LNCAP (cell line): Measurements from ENCODE around the gene CDS1.

Source experiments
- TF ChIP-seq, protein P1 (sequence below): fragments of 450-650 bp; IDR thresholded peaks from 2 replicates; pipeline ENCODE4 v1.5.1; 2017; ENCODE audit warnings: mild to moderate bottlenecking

The CDS1 gene

DNA sequence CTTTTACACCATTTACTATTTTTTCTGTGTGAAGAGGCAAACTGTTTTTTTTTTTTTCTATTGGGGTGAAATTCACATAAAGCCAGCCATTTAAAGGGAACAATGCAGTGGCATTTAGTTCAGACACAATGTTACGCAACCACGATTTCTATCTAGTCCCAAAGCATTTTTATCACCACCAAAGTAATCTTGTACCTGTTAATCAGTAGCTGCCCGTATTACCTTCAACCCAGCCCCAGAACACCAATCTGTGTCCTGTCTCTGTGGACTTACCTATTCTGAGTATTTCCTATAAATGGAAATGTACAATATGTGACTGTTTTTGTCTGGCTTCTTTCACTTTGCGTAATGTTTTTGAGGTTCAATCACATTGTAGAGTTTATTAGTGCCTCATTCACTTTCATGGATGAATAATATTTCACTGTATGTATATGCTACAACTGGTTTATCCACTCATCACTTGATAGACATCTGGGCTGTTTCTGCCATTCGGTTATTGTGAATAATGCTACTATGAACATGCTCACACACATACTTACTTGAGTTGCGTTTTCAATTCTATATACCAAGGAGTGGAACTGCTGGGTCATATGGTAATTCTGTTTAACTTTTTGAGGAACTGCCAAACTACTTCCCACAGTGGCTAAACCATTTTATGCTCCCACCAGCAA is 116.2 kb downstream of the CDS1 start:
- TF ChIP-seq, protein P1, sequence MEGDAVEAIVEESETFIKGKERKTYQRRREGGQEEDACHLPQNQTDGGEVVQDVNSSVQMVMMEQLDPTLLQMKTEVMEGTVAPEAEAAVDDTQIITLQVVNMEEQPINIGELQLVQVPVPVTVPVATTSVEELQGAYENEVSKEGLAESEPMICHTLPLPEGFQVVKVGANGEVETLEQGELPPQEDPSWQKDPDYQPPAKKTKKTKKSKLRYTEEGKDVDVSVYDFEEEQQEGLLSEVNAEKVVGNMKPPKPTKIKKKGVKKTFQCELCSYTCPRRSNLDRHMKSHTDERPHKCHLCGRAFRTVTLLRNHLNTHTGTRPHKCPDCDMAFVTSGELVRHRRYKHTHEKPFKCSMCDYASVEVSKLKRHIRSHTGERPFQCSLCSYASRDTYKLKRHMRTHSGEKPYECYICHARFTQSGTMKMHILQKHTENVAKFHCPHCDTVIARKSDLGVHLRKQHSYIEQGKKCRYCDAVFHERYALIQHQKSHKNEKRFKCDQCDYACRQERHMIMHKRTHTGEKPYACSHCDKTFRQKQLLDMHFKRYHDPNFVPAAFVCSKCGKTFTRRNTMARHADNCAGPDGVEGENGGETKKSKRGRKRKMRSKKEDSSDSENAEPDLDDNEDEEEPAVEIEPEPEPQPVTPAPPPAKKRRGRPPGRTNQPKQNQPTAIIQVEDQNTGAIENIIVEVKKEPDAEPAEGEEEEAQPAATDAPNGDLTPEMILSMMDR, result no peak
